WTC11 (cell line): ENCODE results near the gene SNRNP27. TPM values are rescaled to one million over a fixed set of nuclear protein-coding genes. Genes with fewer than 3 reads are reported as not detected.
"Not testable (repeated sequence)": the region's sequence is repeated elsewhere in the genome, so short reads cannot be mapped to it uniquely, and the experiment has no call there.

ENCODE experiments used
- ATAC-seq: fragments of 200-7000 bp; cut with Tn5 transposase; 2 replicates; pipeline ENCODE4 v1.10.0; 2021; ENCODE audit warnings: mild to moderate bottlenecking, moderate library complexity
- CTCF ChIA-PET: fragments of 300-600 bp; sonication (Branson Sonifier 250); formaldehyde crosslinking; loops from one replicate; lab custom pipeline; 2021; ENCODE audit warnings: antibody characterized with exemption; lab: Charles Lee
- POLR2A ChIA-PET: fragments of 350-600 bp; sonication (Branson Sonifier 250); formaldehyde crosslinking; loops from one replicate; lab custom pipeline; 2021; ENCODE audit warnings: antibody characterized with exemption; lab: Charles Lee
- DNase-seq: peaks from one replicate; pipeline ENCODE4 v3.0.0; 2021; ENCODE audit warnings: low spot score
- H3K27ac Mint-ChIP-seq: 2 replicates; pipeline ENCODE4 v1.8.0; 2021; ENCODE audit warnings: mixed read lengths
- H3K27me3 Mint-ChIP-seq: 2 replicates; pipeline ENCODE4 v1.8.0; 2021; ENCODE audit warnings: low read depth, mild to moderate bottlenecking, moderate library complexity, mixed read lengths
- H3K36me3 Mint-ChIP-seq: 2 replicates; pipeline ENCODE4 v1.8.0; 2021; ENCODE audit warnings: mixed read lengths
- H3K4me1 Mint-ChIP-seq: 2 replicates; pipeline ENCODE4 v1.8.0; 2022; ENCODE audit warnings: mixed read lengths
- H3K4me3 Mint-ChIP-seq: 2 replicates; pipeline ENCODE4 v1.8.0; 2021; ENCODE audit warnings: mild to moderate bottlenecking, moderate library complexity, mixed read lengths
- H3K9me3 Mint-ChIP-seq: 2 replicates; pipeline ENCODE4 v1.8.0; 2021; ENCODE audit warnings: mixed read lengths
- ARID4B ChIP-seq: sonication (generic); formaldehyde crosslinking; IDR thresholded peaks from 2 replicates; pipeline ENCODE4 v1.8.0; 2023; ENCODE audit warnings: missing genetic modification reagents, mild to moderate bottlenecking, borderline replicate concordance
- ATF1 ChIP-seq: sonication (generic); formaldehyde crosslinking; IDR thresholded peaks from 2 replicates; pipeline ENCODE4 v1.8.1; 2023; ENCODE audit warnings: mild to moderate bottlenecking, moderate library complexity, missing genetic modification reagents
- CBFB ChIP-seq: sonication (generic); formaldehyde crosslinking; IDR thresholded peaks from 2 replicates; pipeline ENCODE4 v1.8.1; 2022; ENCODE audit warnings: mild to moderate bottlenecking, low read depth, missing genetic modification reagents
- E2F1 ChIP-seq: sonication (generic); formaldehyde crosslinking; IDR thresholded peaks from 2 replicates; pipeline ENCODE4 v1.8.0; 2022; ENCODE audit warnings: mild to moderate bottlenecking, missing genetic modification reagents
- ESRRA ChIP-seq: sonication (generic); formaldehyde crosslinking; IDR thresholded peaks from 2 replicates; pipeline ENCODE4 v1.8.1; 2022; ENCODE audit warnings: mild to moderate bottlenecking, missing genetic modification reagents, borderline replicate concordance
- HMGA2 ChIP-seq: fragments of 250-450 bp; sonication (Bioruptor Pico); IDR thresholded peaks from 2 replicates; pipeline ENCODE4 v1.4.0; 2021; ENCODE audit warnings: mild to moderate bottlenecking, moderate library complexity
- IRF2 ChIP-seq: sonication (generic); formaldehyde crosslinking; IDR thresholded peaks from 2 replicates; pipeline ENCODE4 v1.8.0; 2022; ENCODE audit warnings: low read depth, missing genetic modification reagents, borderline replicate concordance
- KAT7 ChIP-seq: sonication (generic); formaldehyde crosslinking; IDR thresholded peaks from 2 replicates; pipeline ENCODE4 v1.8.1; 2023; ENCODE audit warnings: missing genetic modification reagents, mild to moderate bottlenecking, borderline replicate concordance
- NFE2L1 ChIP-seq: sonication (generic); formaldehyde crosslinking; IDR thresholded peaks from 2 replicates; pipeline ENCODE4 v1.8.1; 2023; ENCODE audit warnings: missing genetic modification reagents
- NFYB ChIP-seq: sonication (generic); formaldehyde crosslinking; conservative IDR thresholded peaks from 2 replicates; pipeline ENCODE4 v1.8.0; 2022; ENCODE audit warnings: low read depth, missing genetic modification reagents
- NR1H2 ChIP-seq: sonication (generic); formaldehyde crosslinking; IDR thresholded peaks from 2 replicates; pipeline ENCODE4 v1.9.0; 2021; ENCODE audit warnings: mild to moderate bottlenecking, moderate library complexity, missing genetic modification reagents
- NR3C1 ChIP-seq: sonication (generic); formaldehyde crosslinking; conservative IDR thresholded peaks from 2 replicates; pipeline ENCODE4 v1.8.1; 2023; ENCODE audit warnings: low read depth, mild to moderate bottlenecking, missing genetic modification reagents
- TCF7 ChIP-seq: sonication (generic); formaldehyde crosslinking; IDR thresholded peaks from 2 replicates; pipeline ENCODE4 v1.8.0; 2022; ENCODE audit warnings: mild to moderate bottlenecking, low read depth, missing genetic modification reagents, moderate library complexity
- TEAD4 ChIP-seq: sonication (generic); formaldehyde crosslinking; IDR thresholded peaks from 2 replicates; pipeline ENCODE4 v1.8.0; 2022; ENCODE audit warnings: mild to moderate bottlenecking, missing genetic modification reagents
- total RNA-seq: library from RNA; stranded (reverse); gene quantifications from 3 replicates; pipeline ENCODE4 v1.2.3, GENCODE V29; 2021
- TF ChIP-seq, protein P1 (sequence below): fragments of 250-450 bp; sonication (Bioruptor Pico); IDR thresholded peaks from 2 replicates; pipeline ENCODE4 v1.9.0; 2021; ENCODE audit warnings: mild to moderate bottlenecking
- TF ChIP-seq, protein P2 (sequence below): sonication (generic); formaldehyde crosslinking; IDR thresholded peaks from 2 replicates; pipeline ENCODE4 v1.8.0; 2023; ENCODE audit warnings: missing genetic modification reagents

Gene SNRNP27
- total RNA-seq, 1 experiment from 2014 or later = 38.4 TPM

- H3K4me1 Mint-ChIP-seq, H3K36me3 Mint-ChIP-seq, ATAC-seq, H3K4me3 Mint-ChIP-seq, CTCF ChIA-PET, H3K27ac Mint-ChIP-seq, POLR2A ChIA-PET, H3K27me3 Mint-ChIP-seq: not testable (repeated sequence)
- peak; percentile 46; the same call in 1 of the 2 replicates for TF ChIP-seq HMGA2
- TF ChIP-seq, all 79 proteins: peak for 1; not testable (repeated sequence) for 78
- not testable (repeated sequence) for H3K9me3 Mint-ChIP-seq, DNase-seq
These were observed 56.9 kb downstream of the SNRNP27 start for GRCh38 chr2:69950671-69951070.

- CTCF ChIA-PET = no interaction called here
- H3K27ac Mint-ChIP-seq = no peak overlapping the region
- ATAC-seq = no peak
- TF ChIP-seq, protein P1, sequence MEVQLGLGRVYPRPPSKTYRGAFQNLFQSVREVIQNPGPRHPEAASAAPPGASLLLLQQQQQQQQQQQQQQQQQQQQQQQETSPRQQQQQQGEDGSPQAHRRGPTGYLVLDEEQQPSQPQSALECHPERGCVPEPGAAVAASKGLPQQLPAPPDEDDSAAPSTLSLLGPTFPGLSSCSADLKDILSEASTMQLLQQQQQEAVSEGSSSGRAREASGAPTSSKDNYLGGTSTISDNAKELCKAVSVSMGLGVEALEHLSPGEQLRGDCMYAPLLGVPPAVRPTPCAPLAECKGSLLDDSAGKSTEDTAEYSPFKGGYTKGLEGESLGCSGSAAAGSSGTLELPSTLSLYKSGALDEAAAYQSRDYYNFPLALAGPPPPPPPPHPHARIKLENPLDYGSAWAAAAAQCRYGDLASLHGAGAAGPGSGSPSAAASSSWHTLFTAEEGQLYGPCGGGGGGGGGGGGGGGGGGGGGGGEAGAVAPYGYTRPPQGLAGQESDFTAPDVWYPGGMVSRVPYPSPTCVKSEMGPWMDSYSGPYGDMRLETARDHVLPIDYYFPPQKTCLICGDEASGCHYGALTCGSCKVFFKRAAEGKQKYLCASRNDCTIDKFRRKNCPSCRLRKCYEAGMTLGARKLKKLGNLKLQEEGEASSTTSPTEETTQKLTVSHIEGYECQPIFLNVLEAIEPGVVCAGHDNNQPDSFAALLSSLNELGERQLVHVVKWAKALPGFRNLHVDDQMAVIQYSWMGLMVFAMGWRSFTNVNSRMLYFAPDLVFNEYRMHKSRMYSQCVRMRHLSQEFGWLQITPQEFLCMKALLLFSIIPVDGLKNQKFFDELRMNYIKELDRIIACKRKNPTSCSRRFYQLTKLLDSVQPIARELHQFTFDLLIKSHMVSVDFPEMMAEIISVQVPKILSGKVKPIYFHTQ (CRISPR knock-in tag) = no peak
- no peak for TF ChIP-seq TEAD4 (CRISPR knock-in tag)
- TF ChIP-seq IRF2 (CRISPR knock-in tag) = no peak
- no peak for TF ChIP-seq NR1H2 (CRISPR knock-in tag)
- no peak for TF ChIP-seq KAT7 (CRISPR knock-in tag)
- no peak for TF ChIP-seq ATF1 (CRISPR knock-in tag)
- no peak for TF ChIP-seq CBFB
- TF ChIP-seq ESRRA (CRISPR knock-in tag) = no peak
- TF ChIP-seq NR3C1 = no peak
- no peak for TF ChIP-seq E2F1 (CRISPR knock-in tag)
- no peak for TF ChIP-seq NFE2L1 (CRISPR knock-in tag)
- TF ChIP-seq, protein P2, sequence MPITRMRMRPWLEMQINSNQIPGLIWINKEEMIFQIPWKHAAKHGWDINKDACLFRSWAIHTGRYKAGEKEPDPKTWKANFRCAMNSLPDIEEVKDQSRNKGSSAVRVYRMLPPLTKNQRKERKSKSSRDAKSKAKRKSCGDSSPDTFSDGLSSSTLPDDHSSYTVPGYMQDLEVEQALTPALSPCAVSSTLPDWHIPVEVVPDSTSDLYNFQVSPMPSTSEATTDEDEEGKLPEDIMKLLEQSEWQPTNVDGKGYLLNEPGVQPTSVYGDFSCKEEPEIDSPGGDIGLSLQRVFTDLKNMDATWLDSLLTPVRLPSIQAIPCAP (CRISPR knock-in tag) = no peak
- TF ChIP-seq ARID4B = no peak
- TF ChIP-seq NFYB (CRISPR knock-in tag) = no peak
- no peak for TF ChIP-seq TCF7
- TF ChIP-seq, all 79 proteins: peak for 0
- Mint-ChIP-seq H3K4me1 (no peaks in the 10 kb centered on the region; the same call in 1 of the 2 replicates), H3K9me3 (no peaks in the 10 kb centered on the region), H3K27me3 (peaks cover 3% of the 10 kb centered on the region), H3K4me3 (no peak overlapping the region), H3K36me3 (no peaks in the 10 kb centered on the region)
- POLR2A ChIA-PET = no interaction called here
- no peak for DNase-seq
These were observed 58.8 kb downstream of the SNRNP27 start for GRCh38 chr2:69952336-69953115.
